RWPE2 (cell line): Measurements from ENCODE around the gene RNF220.

ENCODE experiments used
- ATAC-seq: fragments of 200-7000 bp; cut with Tn5 transposase; 3 replicates; pipeline ENCODE4 v1.9.1; 2021; ENCODE audit warnings: low read depth
- DNase-seq: peaks from one replicate; pipeline ENCODE4 v3.0.0-alpha.2; 2020; ENCODE audit warnings: low spot score
- H3K27ac ChIP-seq: fragments of 450-650 bp; 2 replicates; pipeline ENCODE4 v1.5.1; 2017; ENCODE audit warnings: mild to moderate bottlenecking; ENCODE audit not compliant: poor library complexity, severe bottlenecking
- H3K27me3 ChIP-seq: fragments of 250-450 bp; sonication (Bioruptor Pico); 2 replicates; pipeline ENCODE4 v1.5.1; 2021; ENCODE audit warnings: mild to moderate bottlenecking, moderate library complexity; ENCODE audit not compliant: insufficient read depth, poor library complexity, severe bottlenecking
- H3K36me3 ChIP-seq: fragments of 250-450 bp; sonication (Bioruptor Pico); 2 replicates; pipeline ENCODE4 v1.5.1; 2020; ENCODE audit warnings: low read depth, mild to moderate bottlenecking, moderate library complexity
- H3K4me1 ChIP-seq: fragments of 250-450 bp; sonication (Bioruptor Pico); 2 replicates; pipeline ENCODE4 v1.5.1; 2021; ENCODE audit warnings: mild to moderate bottlenecking, moderate library complexity; ENCODE audit not compliant: insufficient read depth, poor library complexity, severe bottlenecking
- H3K4me3 ChIP-seq: fragments of 250-450 bp; sonication (Bioruptor Pico); 2 replicates; pipeline ENCODE4 v1.5.1; 2021; ENCODE audit warnings: mild to moderate bottlenecking, moderate library complexity; ENCODE audit not compliant: severe bottlenecking
- H3K9me3 ChIP-seq: fragments of 250-450 bp; sonication (Bioruptor Pico); 2 replicates; pipeline ENCODE4 v1.5.1; 2021; ENCODE audit warnings: mild to moderate bottlenecking, moderate library complexity; ENCODE audit not compliant: severe bottlenecking
- TF ChIP-seq, protein P1 (sequence below): fragments of 450-650 bp; IDR thresholded peaks from one replicate; pipeline ENCODE4 v1.5.1; 2017; ENCODE audit warnings: mild to moderate bottlenecking, moderate library complexity; ENCODE audit not compliant: poor library complexity, severe bottlenecking

Gene RNF220

DNA sequence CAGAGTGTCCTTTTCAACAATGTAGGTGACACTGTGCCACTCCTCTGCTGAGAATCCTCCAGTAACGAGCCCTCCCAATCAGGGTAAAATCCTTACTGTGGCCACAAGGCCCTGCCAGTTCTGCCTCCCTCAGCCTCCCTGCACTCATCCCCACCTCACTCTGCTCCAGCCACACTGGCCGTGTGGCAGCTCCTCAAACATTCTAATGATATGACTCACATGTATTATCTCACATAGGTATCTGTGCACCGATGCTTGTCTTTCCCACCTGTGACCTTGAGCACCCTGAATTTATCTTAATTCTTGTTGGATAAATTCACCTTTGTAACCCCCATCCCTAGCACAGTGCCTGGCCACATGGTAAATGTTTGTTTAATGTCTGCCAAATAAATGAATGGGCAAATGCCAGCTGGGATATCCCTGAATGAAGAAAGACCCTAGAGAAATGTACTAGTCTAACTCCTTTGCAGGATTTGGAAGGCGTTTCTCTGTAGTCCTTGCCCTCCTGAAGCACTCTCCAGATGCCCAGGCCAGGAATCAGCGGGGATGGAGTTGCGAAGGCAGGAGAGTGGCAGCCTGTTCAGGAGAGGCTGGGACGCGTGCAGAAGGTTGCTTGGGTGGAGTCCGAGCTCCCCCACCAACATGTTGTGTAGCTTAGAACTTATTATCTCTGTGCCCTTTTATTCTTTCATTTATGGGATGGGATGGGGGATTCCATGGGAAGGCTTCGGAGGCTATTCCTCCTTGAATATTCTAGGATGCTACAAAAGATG lies 163.3 kb downstream of the RNF220 start:
- TF ChIP-seq, protein P1, sequence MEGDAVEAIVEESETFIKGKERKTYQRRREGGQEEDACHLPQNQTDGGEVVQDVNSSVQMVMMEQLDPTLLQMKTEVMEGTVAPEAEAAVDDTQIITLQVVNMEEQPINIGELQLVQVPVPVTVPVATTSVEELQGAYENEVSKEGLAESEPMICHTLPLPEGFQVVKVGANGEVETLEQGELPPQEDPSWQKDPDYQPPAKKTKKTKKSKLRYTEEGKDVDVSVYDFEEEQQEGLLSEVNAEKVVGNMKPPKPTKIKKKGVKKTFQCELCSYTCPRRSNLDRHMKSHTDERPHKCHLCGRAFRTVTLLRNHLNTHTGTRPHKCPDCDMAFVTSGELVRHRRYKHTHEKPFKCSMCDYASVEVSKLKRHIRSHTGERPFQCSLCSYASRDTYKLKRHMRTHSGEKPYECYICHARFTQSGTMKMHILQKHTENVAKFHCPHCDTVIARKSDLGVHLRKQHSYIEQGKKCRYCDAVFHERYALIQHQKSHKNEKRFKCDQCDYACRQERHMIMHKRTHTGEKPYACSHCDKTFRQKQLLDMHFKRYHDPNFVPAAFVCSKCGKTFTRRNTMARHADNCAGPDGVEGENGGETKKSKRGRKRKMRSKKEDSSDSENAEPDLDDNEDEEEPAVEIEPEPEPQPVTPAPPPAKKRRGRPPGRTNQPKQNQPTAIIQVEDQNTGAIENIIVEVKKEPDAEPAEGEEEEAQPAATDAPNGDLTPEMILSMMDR, result no peak
- Histone ChIP-seq H3K27me3 (no peaks in the 10 kb centered on the region), H3K27ac (no peak overlapping the region), H3K9me3 (no peaks in the 10 kb centered on the region), H3K36me3 (no peaks in the 10 kb centered on the region), H3K4me3 (no peak overlapping the region), H3K4me1 (no peaks in the 10 kb centered on the region)
- peak; percentile 93 for ATAC-seq
- no peak for DNase-seq

DNA sequence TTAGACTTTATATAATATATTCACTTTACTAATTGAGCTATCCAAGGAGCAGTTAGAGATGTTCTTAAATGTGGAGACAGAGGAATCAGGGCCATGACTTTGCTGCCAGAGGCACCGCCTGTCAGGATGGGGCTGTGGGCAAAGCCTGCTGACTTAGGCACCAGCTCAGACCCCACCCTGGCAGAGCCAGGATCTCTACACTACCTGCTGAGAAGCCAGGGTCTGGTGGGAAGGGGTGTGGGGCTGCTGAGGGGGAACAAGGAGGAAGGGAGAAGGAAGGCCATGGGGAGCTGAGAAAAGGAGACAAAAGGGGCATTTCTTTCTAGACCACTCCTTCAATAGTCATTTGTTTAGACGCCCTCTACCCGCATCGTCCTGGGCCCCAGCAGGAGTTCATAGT lies 164.4 kb downstream of the RNF220 start:
- no peak overlapping the region for H3K27ac ChIP-seq
- H3K4me3 ChIP-seq, result no peak overlapping the region
- TF ChIP-seq, protein P1, result no peak
- H3K9me3 ChIP-seq, result no peaks in the 10 kb centered on the region
- DNase-seq, result no peak
- no peak for ATAC-seq
- no peaks in the 10 kb centered on the region for H3K36me3 ChIP-seq
- H3K27me3 ChIP-seq, result no peaks in the 10 kb centered on the region
- H3K4me1 ChIP-seq, result no peaks in the 10 kb centered on the region

DNA sequence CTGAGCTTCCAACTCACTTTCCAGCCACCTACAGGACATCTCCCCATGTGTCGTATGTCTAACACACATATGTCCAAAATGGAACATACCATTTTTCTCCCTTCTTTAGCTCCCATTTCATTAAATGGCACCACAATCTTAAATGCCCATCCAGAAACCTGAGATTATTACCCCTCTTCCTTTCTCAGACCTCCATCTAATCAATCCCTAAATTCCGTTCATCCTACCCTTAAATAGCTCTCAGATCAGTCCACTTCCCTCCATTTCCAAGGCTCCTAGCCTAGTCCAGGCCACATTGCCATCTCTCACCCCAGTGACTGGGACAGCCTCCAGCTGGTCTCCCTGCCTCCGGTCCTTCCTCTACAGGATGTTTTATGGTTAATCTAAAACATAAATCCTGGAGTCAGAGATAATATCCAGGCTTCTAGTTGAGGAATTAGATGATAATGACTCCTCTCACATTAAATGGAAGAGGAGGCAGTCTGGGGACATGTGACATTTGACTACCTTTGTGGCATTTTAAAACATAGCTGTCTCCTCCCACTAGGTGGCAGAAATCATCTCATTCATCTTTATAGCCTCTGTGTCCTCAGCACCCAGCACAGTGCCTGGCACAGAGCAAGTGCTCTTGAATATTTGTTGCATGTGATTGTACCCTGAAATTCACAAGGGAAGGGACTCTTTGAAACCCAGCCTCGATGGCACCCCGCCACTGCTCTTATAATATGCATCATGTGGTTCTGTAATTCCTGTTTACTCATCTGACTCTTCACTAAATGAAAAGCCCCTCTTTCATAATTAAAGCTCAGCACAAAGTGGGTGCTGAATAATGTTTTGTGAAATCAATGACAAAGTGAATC lies 166.9 kb downstream of the RNF220 start:
- ATAC-seq (no peak), DNase-seq (no peak)
- H3K9me3 ChIP-seq, result no peaks in the 10 kb centered on the region
- no peaks in the 10 kb centered on the region for H3K27me3 ChIP-seq
- no peaks in the 10 kb centered on the region for H3K36me3 ChIP-seq
- H3K4me3 ChIP-seq, result no peak overlapping the region
- TF ChIP-seq, protein P1, result peak; percentile 51
- peaks cover 3% of the 10 kb centered on the region for H3K4me1 ChIP-seq
- H3K27ac ChIP-seq, result no peak overlapping the region

DNA sequence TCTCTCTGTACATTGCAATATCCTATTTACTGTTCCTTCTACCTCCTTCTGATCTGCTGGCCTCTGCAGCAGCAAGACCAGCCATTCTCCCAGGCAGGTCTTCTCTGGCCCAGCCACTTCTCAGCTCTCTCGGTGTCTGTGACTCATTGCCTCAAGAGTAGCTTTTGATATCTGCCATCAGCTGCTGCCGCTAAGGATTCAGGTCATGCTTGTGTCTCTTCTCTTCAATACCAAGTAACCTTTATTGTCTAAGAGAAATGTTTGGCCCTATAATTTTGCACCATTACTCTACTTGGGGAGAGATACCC lies 167.5 kb downstream of the RNF220 start:
- Histone ChIP-seq H3K27me3 (no peaks in the 10 kb centered on the region), H3K36me3 (no peaks in the 10 kb centered on the region), H3K9me3 (no peaks in the 10 kb centered on the region), H3K4me3 (no peak overlapping the region), H3K27ac (no peak overlapping the region), H3K4me1 (peaks cover 3% of the 10 kb centered on the region)
- DNase-seq (no peak), ATAC-seq (no peak)
- TF ChIP-seq, protein P1, result no peak
